ENCODE measurements around the gene CTTN. TPM values are rescaled to one million over a fixed set of nuclear protein-coding genes. Genes with fewer than 3 reads are reported as not detected.

CTTN gene
- total and polyA plus RNA-seq, 2 of the 13 experiments (the other 11 are each of a cell fraction or from before 2014, with no cell fraction given), result 84.4 to 114 TPM

- POLR2A ChIA-PET, result no interaction called here
- in situ Hi-C loops (cut with HindIII; ENCODE audit: extremely low pct_ligation_motif_present, low pct_unique_long_range_greater_than_20kb), result no loop called here
- H3K4me1 ChIP-seq (ENCODE audit: insufficient read depth, low read length), result no peaks in the 10 kb centered on the region
- H4K20me1 ChIP-seq (ENCODE audit: insufficient read depth, low read length), result no peaks in the 10 kb centered on the region
- DNase-seq (ENCODE audit: low spot score), result no peak
- no peak overlapping the region for H3K27ac ChIP-seq (ENCODE audit: extremely low read length, insufficient read depth, low read length)
- CTCF ChIA-PET (ENCODE audit: low intra/inter-chr PET ratio, low total read pairs), result no interaction called here
- BruUV-seq (replicated peaks), result no TSS peak
- no peak for ATAC-seq
- H3K9ac ChIP-seq (ENCODE audit: insufficient read depth, low read depth, low read length), result no peak overlapping the region
- 98% methylated on average over 2 of the region's 2 CpGs for WGBS (ENCODE audit: low lambda C conversion rate)
- no peaks in the 10 kb centered on the region for H3K9me3 ChIP-seq (ENCODE audit: low read length)
- H2AFZ ChIP-seq (ENCODE audit: low read length), result no peak overlapping the region
- H3K36me3 ChIP-seq (replicated peaks in 1 of 2; ENCODE audit: control insufficient read depth in 1 of 2, insufficient read depth in 2 of 2, low read length in 2 of 2), result peaks cover 14 to 56% of the 10 kb centered on the region in 2 experiments
- FAIRE-seq, result no peak
- no peak overlapping the region for H3K4me3 ChIP-seq (replicated peaks in 1 of 3; ENCODE audit: insufficient read depth in 1 of 3, low read depth in 2 of 3, low read length in 3 of 3)
- H3K79me2 ChIP-seq (ENCODE audit: insufficient read depth, low read length), result no peaks in the 10 kb centered on the region
- H3K4me2 ChIP-seq (ENCODE audit: low read depth, low read length), result no peak overlapping the region
- TF ChIP-seq ZNF496 (CRISPR knock-in tag; IDR thresholded peaks at IDR 0.05; ENCODE audit: insufficient replicate concordance), result no peak
- no peak for TF ChIP-seq ZNF256 (CRISPR knock-in tag; conservative IDR thresholded peaks at IDR 0.05)
- no peak for TF ChIP-seq ZFP91 (CRISPR knock-in tag; IDR thresholded peaks at IDR 0.05; ENCODE audit: borderline replicate concordance)
- no peak for TF ChIP-seq FOXO1 (CRISPR knock-in tag; IDR thresholded peaks at IDR 0.05)
- no peak for TF ChIP-seq NR2F1 (CRISPR knock-in tag; IDR thresholded peaks at IDR 0.05)
- no peak for TF ChIP-seq TEAD3 (CRISPR knock-in tag; optimal IDR thresholded peaks at IDR 0.05; ENCODE audit: borderline replicate concordance)
- no peak for TF ChIP-seq PCBP2 (optimal IDR thresholded peaks at IDR 0.05; ENCODE audit: low read depth, low read length, poor library complexity, severe bottlenecking)
- TF ChIP-seq HMGXB4 (CRISPR knock-in tag; IDR thresholded peaks at IDR 0.05; ENCODE audit: borderline replicate concordance in 1 of 2, low read depth in 1 of 2), result no peak
- TF ChIP-seq ZNF746 (CRISPR knock-in tag; IDR thresholded peaks at IDR 0.05), result no peak
- no peak for TF ChIP-seq SNAI1 (CRISPR knock-in tag; IDR thresholded peaks at IDR 0.05; ENCODE audit: borderline replicate concordance)
- no peak for TF ChIP-seq SAP130 (CRISPR knock-in tag; IDR thresholded peaks at IDR 0.05; ENCODE audit: low read depth)
- no peak for TF ChIP-seq ZBTB3 (CRISPR knock-in tag; IDR thresholded peaks at IDR 0.05; ENCODE audit: borderline replicate concordance, low read depth)
- no peak for TF ChIP-seq JUND (CRISPR knock-in tag; IDR thresholded peaks at IDR 0.05)
- TF ChIP-seq, protein P1, sequence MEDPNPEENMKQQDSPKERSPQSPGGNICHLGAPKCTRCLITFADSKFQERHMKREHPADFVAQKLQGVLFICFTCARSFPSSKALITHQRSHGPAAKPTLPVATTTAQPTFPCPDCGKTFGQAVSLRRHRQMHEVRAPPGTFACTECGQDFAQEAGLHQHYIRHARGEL (CRISPR knock-in tag; IDR thresholded peaks at IDR 0.05), result no peak
- no peak for TF ChIP-seq ZNF792 (CRISPR knock-in tag; IDR thresholded peaks at IDR 0.05)
- no peaks in the 10 kb centered on the region for H3K27me3 ChIP-seq (ENCODE audit: control insufficient read depth in 1 of 2, insufficient read depth in 2 of 2, low read length in 2 of 2)
- intact Hi-C loops (cut with micrococcal nuclease; ENCODE audit: unreplicated experiment), result no loop called here
These were observed 34.2 kb upstream of the CTTN start for GRCh38 chr11:70364178-70364577.

Measured in HepG2 (cell line).